HG03457 (cell line): ENCODE measurements around the gene SEC63.

ENCODE experiments used
- ATAC-seq: cut with Tn5 transposase; IDR thresholded peaks from one replicate; pipeline ENCODE4 v1.9.1; 2021; ENCODE audit warnings: moderate number of reproducible peaks; ENCODE audit not compliant: unreplicated experiment

The SEC63 gene

DNA sequence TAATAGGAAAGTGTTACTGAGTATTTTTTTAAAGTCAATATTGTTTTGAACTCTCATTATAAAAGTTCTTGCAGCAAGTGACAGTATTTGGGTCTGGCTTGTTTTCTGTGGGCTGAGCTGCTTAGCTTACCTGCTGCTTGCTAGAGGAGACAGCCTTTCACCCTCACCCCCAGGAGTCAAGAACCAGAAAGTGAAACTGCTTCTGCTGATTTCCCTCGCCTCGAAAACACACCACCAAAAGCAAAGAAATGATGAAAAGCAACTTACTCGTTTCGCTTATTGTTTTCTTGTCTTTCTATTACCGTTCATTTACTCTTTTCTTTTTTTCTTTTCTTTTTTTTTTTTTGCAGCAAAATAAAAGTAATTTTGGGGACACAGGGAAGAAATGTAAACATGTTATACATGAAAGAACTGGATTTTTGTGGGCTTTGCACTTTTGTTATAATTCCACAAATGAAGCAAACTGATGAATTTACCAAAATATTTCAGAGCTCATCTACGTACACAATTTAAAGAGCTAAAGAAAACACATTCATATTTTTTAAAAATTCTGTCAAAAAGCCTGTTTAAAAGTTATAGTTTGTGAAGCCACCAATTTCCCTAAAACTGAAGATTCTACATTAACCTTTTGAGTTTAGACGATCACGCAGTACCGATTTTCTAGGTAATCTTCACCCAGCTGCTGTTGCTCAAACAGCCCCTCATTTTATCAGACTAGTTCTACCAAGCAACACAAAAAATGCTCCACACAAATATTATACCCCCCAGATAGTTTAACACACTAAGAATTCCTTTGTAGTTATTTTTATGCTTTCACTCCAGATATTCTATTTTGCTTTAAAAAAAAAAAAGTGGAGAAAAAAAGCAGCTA lies 135.6 kb downstream of the SEC63 start:
- ATAC-seq = no peak

DNA sequence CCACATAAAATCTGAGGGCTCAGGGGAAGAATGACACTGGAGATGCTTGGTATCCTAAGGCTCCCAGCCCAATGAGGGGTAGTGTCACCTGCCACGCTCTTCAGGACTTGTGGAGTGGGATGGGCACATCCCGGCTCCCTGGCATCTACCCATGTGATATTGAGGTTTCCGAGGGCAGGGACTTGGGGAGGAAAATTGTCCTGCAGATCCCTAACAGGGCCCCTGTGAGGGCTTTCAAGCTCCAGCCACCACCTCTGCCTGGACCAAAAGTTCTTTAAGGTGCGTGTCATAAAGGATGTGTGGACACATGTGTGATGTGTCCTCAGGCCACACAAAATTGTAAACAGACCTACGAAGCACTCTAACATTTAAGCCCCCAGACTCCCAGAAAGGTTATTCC lies 136.4 kb downstream of the SEC63 start:
- no peak for ATAC-seq

DNA sequence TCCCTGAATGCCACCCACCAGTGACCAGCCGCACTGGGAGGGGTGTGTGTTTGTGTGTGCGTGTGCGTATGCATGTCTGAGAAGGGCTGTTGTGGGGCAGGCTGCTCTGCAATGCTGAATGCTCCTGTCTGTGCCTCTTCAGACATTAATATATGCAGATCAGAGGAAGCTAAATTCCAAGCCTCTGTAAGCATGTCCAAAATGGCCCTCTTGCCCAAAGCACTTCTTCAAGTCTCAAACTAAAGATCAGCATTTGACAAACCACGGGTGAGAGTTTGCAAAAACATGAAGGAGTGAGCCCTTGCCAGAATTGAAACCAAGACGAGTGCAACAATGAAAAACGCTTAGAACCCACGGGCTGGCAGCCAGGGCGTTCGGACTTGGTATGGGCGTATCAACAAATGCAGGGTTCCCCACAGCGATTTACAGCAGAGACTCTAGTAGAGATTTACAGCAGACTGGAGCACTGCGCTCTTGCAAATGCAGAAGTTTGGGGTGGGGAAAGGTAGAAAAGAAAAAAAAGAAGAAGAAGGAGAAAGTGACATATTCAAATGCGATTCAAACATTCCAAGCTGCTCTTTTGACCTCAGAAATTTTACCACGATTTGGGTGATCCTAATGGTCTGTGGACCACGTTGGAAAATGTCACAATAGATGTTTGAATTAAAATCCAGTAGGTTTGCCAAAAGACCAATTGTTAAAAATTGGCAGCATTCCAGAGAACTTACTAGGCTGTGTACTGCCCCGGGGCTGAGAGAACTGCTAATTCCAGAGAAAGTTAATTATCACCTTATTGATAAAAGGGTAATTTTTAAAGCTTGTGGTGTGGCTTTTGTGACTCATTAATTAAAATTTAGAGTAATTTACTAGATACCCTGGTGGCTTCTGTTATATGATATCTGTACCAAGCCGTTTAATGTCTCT lies 137.4 kb downstream of the SEC63 start:
- no peak for ATAC-seq

DNA sequence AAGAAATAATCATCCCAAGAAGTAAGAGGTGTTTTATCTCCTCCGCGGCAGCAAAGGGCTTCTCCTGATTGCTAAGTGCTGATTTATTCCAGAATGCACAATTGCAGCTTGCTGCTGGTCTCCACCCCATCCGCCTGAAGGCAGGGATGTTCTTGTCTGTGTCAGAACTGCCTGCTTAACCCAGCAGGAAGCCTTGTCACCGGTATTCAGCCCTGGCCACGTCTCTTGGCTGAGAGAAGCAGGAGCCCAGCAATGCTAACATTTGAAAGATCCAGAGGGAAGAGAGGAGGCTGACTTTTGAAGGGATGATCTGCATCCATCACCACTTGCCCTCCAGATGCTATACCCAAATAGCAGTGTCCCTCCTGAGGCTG lies 138.1 kb downstream of the SEC63 start:
- ATAC-seq = no peak

DNA sequence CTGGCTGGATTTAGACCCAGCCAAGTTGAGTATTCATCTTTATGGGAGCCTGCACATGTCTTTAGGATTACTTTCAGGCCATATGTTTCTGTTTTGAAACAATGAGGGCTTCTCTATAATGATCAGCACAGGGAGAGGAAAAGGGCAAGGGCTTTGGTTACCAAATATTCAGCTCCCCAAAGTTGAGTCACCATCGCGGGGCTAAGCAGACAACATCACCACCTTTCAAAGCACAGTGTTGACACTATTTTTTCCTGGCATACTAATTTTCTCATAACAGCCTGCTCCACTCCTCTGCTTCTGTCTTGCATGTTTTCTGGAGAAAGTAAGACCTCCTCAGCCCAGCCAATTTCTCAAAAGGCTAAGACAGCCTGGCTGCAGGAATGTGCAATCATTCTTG lies 138.8 kb downstream of the SEC63 start:
- no peak for ATAC-seq

DNA sequence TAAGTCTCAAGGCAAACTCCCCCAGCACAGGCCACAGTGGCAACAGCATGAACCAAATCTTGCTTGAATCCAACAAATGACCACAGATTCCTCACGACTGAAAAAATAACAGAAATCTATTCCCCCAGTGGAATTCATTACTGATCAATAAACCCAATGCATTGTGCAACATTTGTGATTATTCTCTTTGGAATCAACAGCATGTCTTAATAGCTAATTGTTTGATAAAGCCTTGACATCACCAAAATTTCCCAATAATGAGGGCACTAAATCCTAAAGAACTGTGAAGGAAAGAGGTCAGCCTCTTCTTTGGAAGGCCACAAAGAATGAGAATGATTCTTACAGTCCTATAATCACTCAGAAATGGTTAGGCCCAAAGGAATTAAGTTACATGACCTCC lies 139.7 kb downstream of the SEC63 start:
- no peak for ATAC-seq

DNA sequence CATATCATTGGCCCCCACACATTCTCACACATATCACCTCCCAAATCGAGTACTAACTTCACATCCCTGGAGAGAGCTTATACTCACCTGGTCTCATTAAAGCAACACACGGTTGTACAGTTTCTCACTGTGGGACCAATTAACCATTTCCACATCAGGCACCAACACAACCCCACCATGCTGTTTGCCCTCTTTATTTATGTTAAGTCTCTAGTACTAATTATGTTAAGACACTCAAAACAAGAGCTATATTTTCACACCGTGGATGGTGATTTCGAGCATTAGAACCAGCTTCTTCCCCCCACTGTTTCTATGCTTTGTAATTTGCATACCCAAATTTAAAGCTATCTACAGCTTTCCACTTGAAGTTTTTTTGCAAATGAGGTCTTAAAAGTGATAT lies 140.2 kb downstream of the SEC63 start:
- no peak for ATAC-seq
